Motor neuron (in vitro differentiated cells): ENCODE measurements around the gene INTS14. TPM values are rescaled to one million over a fixed set of nuclear protein-coding genes. Genes with fewer than 3 reads are reported as not detected.

Experiments
- ATAC-seq, 8 experiments: fragments of 200-7000 bp; cut with Tn5 transposase; replicated peaks in 6 of 8; 2 replicates each; pipeline ENCODE4 v1.8.0; 2021; ENCODE audit warnings: mild to moderate bottlenecking in 8 of 8, moderate library complexity in 8 of 8
- H3K27ac ChIP-seq, 2 donors: fragments of 250-450 bp; sonication (Bioruptor Pico); 2 replicates each; pipeline ENCODE4 v1.9.0; 2021; ENCODE audit warnings: antibody characterized with exemption in 2 of 2, mild to moderate bottlenecking in 2 of 2, moderate library complexity in 1 of 2
- H3K4me1 ChIP-seq, 2 donors: fragments of 250-450 bp; sonication (Bioruptor Pico); replicated peaks in 1 of 2; 2 replicates each; pipeline ENCODE4 v1.6.1; 2021; ENCODE audit warnings: antibody characterized with exemption in 2 of 2, mild to moderate bottlenecking in 2 of 2, moderate library complexity in 1 of 2
- H3K4me3 ChIP-seq, 5 donors: fragments of 250-450 bp; sonication (Bioruptor Pico); 2 replicates each; pipeline ENCODE4 v1.9.0; 2021; ENCODE audit warnings: antibody characterized with exemption in 5 of 5, mild to moderate bottlenecking in 5 of 5, moderate library complexity in 4 of 5
- WGBS, 10 experiments: fragments of 450-650 bp; shearing (Covaris generic); methylation state at CpG; one replicate each; pipeline ENCODE4 v1.0.0; 2022; 5-methylcytosine and 5-hydroxymethylcytosine counted together
- in situ Hi-C, 9 experiments: fragments of 400-800 bp; cut with MboI; loops; one replicate each; pipeline ENCODE4 v1.15.0; 2021; ENCODE audit warnings: low sequenced_read_pairs in 9 of 9, low pct_unique_long_range_greater_than_20kb in 2 of 9; ENCODE audit not compliant: unreplicated experiment in 9 of 9
- total RNA-seq, 8 experiments: library from RNA; unstranded; fragments of 300-600 nt; gene quantifications; 2 replicates each; pipeline versions ENCODE4 v1.2.3 to v1.2.4, GENCODE V29; 2022

Gene INTS14
- total RNA-seq, 8 experiments from 2014 or later = 27.6 to 46.8 (median 32.9) TPM

DNA sequence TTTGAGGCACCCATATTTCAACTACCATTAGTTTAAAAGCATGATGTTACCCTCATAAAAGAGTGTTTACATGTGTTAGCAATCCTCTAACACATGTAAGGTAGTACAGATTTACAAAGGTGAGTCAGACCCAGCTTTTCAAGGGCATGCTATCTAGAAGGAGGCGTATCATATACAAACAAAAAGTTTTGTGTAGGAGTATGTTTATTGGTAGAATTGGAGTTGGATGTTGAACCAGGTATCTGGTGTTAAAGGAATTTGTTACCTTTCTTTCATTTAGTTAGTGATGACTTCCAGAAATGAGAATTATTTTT lies 78.2 kb downstream of the INTS14 start:
- peaks cover 32 to 42% of the 10 kb centered on the region in 2 donors for H3K4me1 ChIP-seq
- peak in 2 of 8 experiments; percentile 2 to 7 for ATAC-seq
- in situ Hi-C loops = no loop called here
- H3K27ac ChIP-seq = no peak overlapping the region
- 33 to 100% (median 87%) methylated on average over 1 of the region's 1 CpG; no CpG with 5 or more reads in 2 of the 10 experiments for WGBS, 10 experiments
- H3K4me3 ChIP-seq = no peak overlapping the region

DNA sequence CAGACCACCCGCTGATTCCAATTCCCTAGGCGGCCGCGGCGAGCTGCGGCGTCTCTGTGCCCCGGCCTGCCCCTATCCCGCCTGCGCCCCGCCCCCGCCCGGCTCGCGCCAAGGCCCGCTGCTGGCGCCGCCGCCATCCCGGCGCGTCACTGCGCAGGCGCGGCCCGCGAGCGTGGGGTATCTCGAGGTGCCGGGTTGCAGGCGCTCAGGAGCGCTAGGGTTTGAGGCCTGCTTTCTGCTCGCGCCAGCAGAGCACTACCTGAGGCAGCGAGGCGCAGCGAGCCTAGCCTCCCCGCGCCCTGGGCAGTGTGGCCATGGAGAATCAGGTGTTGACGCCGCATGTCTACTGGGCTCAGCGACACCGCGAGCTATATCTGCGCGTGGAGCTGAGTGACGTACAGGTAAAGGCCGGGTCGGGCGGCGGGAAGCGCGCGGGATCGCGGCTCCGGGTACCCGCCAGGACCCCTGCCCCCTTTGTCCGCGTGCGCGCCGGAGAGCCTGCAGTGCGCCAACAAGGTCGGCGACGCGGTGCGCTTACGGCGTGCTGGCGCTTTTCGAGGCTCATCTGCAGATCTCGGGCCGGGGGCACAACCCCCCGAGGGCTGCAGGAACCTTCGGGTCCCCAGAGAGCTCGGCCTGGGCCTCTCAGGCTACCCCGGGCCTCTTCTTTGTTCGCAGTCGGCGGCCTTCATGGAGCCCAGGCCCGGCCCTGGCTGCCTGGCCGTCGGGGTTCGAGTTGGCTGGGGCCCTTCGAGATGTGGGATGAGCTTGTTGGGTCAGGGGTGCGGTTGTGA lies 80.4 kb downstream of the INTS14 start, which contains the start of gene HACD3:
Gene HACD3 (plus strand): TSS at position 146 of the 794 bp plus-strand sequence. CDS start 169 bp downstream, at position 315.
- in situ Hi-C loops = no loop called here
- peak within 1 kb of the TSS; percentile 53 to 92 (median 70) for H3K4me3 ChIP-seq
- peak; percentile 81 to 97 (median 94) for ATAC-seq
- peak within 1 kb of the TSS; percentile 89 for H3K27ac ChIP-seq
- WGBS, 10 experiments = 0% methylated on average over 1 to 3 of the region's 88 CpGs; no CpG with 5 or more reads in 6 of the 10 experiments
- H3K4me1 ChIP-seq = peaks cover 32 to 42% of the 10 kb centered on the region in 2 donors

DNA sequence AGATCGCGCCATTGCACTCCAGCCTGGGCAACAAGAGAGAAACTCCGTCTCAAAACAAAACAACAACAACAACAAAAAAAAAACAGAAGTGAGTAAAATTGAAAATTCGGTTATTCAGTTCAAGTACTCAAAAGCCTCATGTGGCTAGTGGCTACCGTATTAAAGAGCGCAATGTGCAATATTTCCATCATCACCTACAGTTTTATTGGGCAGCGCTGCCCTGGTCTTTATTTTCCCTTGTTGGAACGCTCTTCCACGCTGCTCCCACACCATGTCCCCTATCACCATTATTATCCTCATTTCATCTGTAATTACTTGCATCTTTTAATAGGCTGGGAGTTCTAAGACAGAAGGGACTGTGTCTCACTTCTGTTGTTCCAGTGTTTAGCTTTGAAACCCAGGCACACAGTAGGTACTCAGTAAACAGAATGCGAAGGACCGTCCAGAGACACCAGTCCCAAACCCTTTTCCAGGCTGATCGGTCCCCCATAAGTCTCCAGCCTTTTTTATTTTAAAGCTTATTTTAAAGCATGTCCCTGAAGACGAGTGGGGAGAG lies 81.1 kb downstream of the INTS14 start:
- Histone ChIP-seq H3K27ac (peak overlapping the region; percentile 89), H3K4me3 (peak overlapping the region; percentile 53 to 92 (median 70)), H3K4me1 (peaks cover 32 to 36% of the 10 kb centered on the region in 2 donors)
- ATAC-seq = peak in 2 of 8 experiments; percentile 0 to 4
- in situ Hi-C loops = no loop called here
- WGBS, 10 experiments = 3 to 84% (median 46%) methylated on average over 1 to 8 of the region's 13 CpGs; no CpG with 5 or more reads in 1 of the 10 experiments

Other genes with a start within 250 kb of the INTS14 start
- gene IGDCC3, start 233.1 kb downstream of the INTS14 start, total RNA-seq = 100 to 1,000 TPM in 1 of 8 experiments, 10 to 100 TPM in 3, 1 to 10 TPM in 2, under 1 TPM in 2; 0.15 to 189 (median 10.9) TPM
- 10 to 100 TPM in 2 of 8 experiments, 1 to 10 TPM in 6; 1.9 to 21.0 (median 6.7) TPM for gene IGDCC4, start 188.2 kb downstream of the INTS14 start, total RNA-seq
- 10 to 100 TPM; 18.4 to 42.8 (median 24.7) TPM for gene DPP8, start 93.4 kb downstream of the INTS14 start, total RNA-seq
- gene HACD3, start 80.7 kb downstream of the INTS14 start, total RNA-seq = 100 to 1,000 TPM in 2 of 8 experiments, 10 to 100 TPM in 6; 66.5 to 160 (median 82.2) TPM
- gene SLC24A1, start 10.8 kb upstream of the INTS14 start, total RNA-seq = 10 to 100 TPM in 3 of 8 experiments, 1 to 10 TPM in 5; 2.0 to 17.7 (median 5.4) TPM
- gene DENND4A, start 181.2 kb upstream of the INTS14 start, total RNA-seq = 10 to 100 TPM; 13.7 to 34.8 (median 23.4) TPM